ENCODE data around the gene PPIE.

PPIE gene

GRCh38 chr1:39808784-39809517 lies 70.3 kb downstream of the PPIE start:
- DNase-seq = no peak

- no peak for DNase-seq
Measured at GRCh38 chr1:39812913-39813312, 74.2 kb downstream of the PPIE start.
